Measurements from ENCODE around the gene CLCN1. TPM values are rescaled to one million over a fixed set of nuclear protein-coding genes. Genes with fewer than 3 reads are reported as not detected.

CLCN1 gene
- total RNA-seq, 1 experiment from 2014 or later, result 0.13 TPM

DNA sequence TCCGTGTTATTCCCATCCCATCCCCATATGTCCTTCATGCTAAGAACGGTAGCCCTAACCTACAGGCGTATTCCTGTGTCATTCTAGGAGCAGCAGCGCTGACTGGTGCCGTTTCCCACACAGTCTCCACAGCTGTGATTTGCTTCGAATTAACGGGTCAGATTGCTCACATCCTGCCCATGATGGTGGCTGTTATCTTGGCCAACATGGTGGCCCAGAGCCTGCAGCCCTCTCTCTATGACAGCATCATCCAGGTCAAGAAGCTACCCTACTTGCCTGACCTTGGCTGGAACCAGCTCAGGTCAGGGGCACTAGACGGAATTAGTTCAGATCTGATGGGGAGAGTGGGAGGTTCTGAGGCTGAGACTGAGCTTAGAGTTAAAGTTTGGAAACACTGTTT is 25.9 kb downstream of the CLCN1 start:
- Mint-ChIP-seq H3K4me3 (no peak overlapping the region), H3K27ac (no peak overlapping the region), H3K4me1 (peaks cover 16 to 17% of the 10 kb centered on the region in 2 experiments), H3K9me3 (no peaks in the 10 kb centered on the region; a peak in 1 of 5 replicates), H3K36me3 (ENCODE audit: insufficient read depth in 1 of 3, low read depth in 3 of 3) (no peaks in the 10 kb centered on the region; a peak in 1 of 7 replicates), H3K27me3 (ENCODE audit: low read depth) (peaks cover 36% of the 10 kb centered on the region)
- H3K18ac ChIP-seq (ENCODE audit: insufficient read length, low read depth, low read length), result no peak overlapping the region
- no peak overlapping the region for H3K27ac ChIP-seq (ENCODE audit: insufficient read length, low read depth, low read length)
- H2BK5ac ChIP-seq (ENCODE audit: insufficient read length, low read length), result no peak overlapping the region
- H4K5ac ChIP-seq (ENCODE audit: insufficient read length, low read depth, low read length), result no peak overlapping the region
- no peak overlapping the region for H2BK12ac ChIP-seq (ENCODE audit: insufficient read length, low read depth, low read length)
- no peak overlapping the region for H2AK5ac ChIP-seq (ENCODE audit: insufficient read length, low read length)
- no peak overlapping the region for H3K4me2 ChIP-seq (ENCODE audit: insufficient read depth, insufficient read length, low read length)
- no peak overlapping the region for H3K4ac ChIP-seq (ENCODE audit: low read depth, low read length)
- no peak overlapping the region for H3K56ac ChIP-seq (ENCODE audit: insufficient read length, low read depth, low read length)
- H3T11ph ChIP-seq (ENCODE audit: low read length), result no peak overlapping the region
- no CpG with 5 or more reads among the region's 8 CpGs for WGBS (ENCODE audit: extremely low coverage, insufficient read length, low lambda C conversion rate)
- no peak for DNase-seq
- H3K23me2 ChIP-seq (ENCODE audit: insufficient read length, low read depth, low read length, poor library complexity, severe bottlenecking), result no peaks in the 10 kb centered on the region
- no peak overlapping the region for H3K9ac ChIP-seq (ENCODE audit: extremely low read depth, insufficient read length, low read length)
- H2AFZ ChIP-seq (ENCODE audit: low read length), result no peak overlapping the region
- no peaks in the 10 kb centered on the region for H3K9me3 ChIP-seq (ENCODE audit: control insufficient read depth, low read depth, low read length)
- H4K91ac ChIP-seq (ENCODE audit: insufficient read length, low read depth, low read length), result no peak overlapping the region
- H2BK20ac ChIP-seq (ENCODE audit: low read depth, low read length, poor library complexity, severe bottlenecking), result no peak overlapping the region
- no peaks in the 10 kb centered on the region for H3K79me1 ChIP-seq (ENCODE audit: insufficient read depth, low read depth, low read length, poor library complexity, severe bottlenecking)
- H3K79me2 ChIP-seq (ENCODE audit: insufficient read depth, low read length), result no peaks in the 10 kb centered on the region
- no peak overlapping the region for H3K23ac ChIP-seq (ENCODE audit: insufficient read length, low read depth, low read length)
- no peak overlapping the region for H3K14ac ChIP-seq (ENCODE audit: insufficient read depth, low read length)
- H4K8ac ChIP-seq (replicated peaks; ENCODE audit: insufficient read length, low read depth, low read length), result no peak overlapping the region
- no peaks in the 10 kb centered on the region for H3K27me3 ChIP-seq (ENCODE audit: insufficient read depth, low read length)
- H3K4me1 ChIP-seq (ENCODE audit: insufficient read depth, low read length), result no peaks in the 10 kb centered on the region; the same call in 1 of the 2 replicates
- no peak overlapping the region for H2BK120ac ChIP-seq (ENCODE audit: low read depth, low read length, poor library complexity, severe bottlenecking)
- TF ChIP-seq, protein P1, sequence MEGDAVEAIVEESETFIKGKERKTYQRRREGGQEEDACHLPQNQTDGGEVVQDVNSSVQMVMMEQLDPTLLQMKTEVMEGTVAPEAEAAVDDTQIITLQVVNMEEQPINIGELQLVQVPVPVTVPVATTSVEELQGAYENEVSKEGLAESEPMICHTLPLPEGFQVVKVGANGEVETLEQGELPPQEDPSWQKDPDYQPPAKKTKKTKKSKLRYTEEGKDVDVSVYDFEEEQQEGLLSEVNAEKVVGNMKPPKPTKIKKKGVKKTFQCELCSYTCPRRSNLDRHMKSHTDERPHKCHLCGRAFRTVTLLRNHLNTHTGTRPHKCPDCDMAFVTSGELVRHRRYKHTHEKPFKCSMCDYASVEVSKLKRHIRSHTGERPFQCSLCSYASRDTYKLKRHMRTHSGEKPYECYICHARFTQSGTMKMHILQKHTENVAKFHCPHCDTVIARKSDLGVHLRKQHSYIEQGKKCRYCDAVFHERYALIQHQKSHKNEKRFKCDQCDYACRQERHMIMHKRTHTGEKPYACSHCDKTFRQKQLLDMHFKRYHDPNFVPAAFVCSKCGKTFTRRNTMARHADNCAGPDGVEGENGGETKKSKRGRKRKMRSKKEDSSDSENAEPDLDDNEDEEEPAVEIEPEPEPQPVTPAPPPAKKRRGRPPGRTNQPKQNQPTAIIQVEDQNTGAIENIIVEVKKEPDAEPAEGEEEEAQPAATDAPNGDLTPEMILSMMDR (conservative IDR thresholded peaks at IDR 0.05), result no peak
- no peak overlapping the region for H2BK15ac ChIP-seq (ENCODE audit: low read depth, low read length)
- H4K20me1 ChIP-seq (ENCODE audit: control insufficient read depth, insufficient read depth, insufficient read length), result no peaks in the 10 kb centered on the region
